Sigmoid colon (tissue), 4 donors: Measurements from ENCODE around the gene CAMTA1.

ENCODE experiments used
- POLR2A ChIP-seq, 2 donors: fragments of 450-650 bp; IDR thresholded peaks; one replicate each; pipeline ENCODE4 v1.6.1; 2016; ENCODE audit warnings: antibody characterized with exemption in 2 of 2, mild to moderate bottlenecking in 2 of 2, moderate library complexity in 2 of 2
- POLR2AphosphoS5 ChIP-seq, 4 donors: sonication (generic); formaldehyde crosslinking; IDR thresholded peaks; one replicate each; pipeline ENCODE4 v1.6.1; 2017; ENCODE audit warnings: antibody characterized with exemption in 4 of 4

GRCh38 chr1:7684132-7684531 is 898.9 kb downstream of the CAMTA1 start:
- TF ChIP-seq POLR2AphosphoS5 (IDR thresholded peaks at IDR 0.05): no peak
- TF ChIP-seq POLR2A (IDR thresholded peaks at IDR 0.05): no peak
